ENCODE data around the gene GPS2. TPM values are rescaled to one million over a fixed set of nuclear protein-coding genes. Genes with fewer than 3 reads are reported as not detected.
A peak's percentile ranks its signal among the peaks of the same experiment; 100 is the strongest.

GPS2 gene
- total RNA-seq, 1 donor from 2014 or later: 20.5 TPM

DNA sequence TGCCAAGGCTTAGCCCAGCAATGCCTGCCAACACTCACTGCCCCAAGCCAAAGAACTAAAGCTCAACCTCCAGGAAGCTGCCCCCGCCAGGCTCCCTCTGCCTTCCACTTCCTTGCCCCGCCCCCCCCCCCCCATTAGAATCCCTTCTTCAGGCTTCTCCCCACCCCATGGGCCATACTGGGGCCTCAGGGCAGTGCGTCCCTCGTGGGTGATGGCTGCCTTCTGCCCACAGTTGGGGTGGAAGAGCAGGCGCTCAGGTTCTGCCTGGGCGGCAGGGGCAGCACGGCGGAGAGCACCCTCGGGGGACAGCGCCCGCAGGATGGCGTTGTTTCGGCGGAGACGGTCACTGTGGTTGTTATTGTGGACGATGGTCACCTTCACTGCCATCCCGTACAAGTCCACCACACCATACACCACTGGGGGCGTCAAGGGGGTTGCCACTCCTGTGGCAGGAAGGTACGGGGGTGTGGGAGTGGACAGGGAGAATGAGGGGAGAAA is 9.9 kb upstream of the GPS2 start:
- H3K36me3 ChIP-seq: no peaks in the 10 kb centered on the region
- no peak overlapping the region for H3K27ac ChIP-seq
- H3K9ac ChIP-seq: no peak overlapping the region
- no peak for DNase-seq (ENCODE audit: low spot score)
- H3K27me3 Mint-ChIP-seq (ENCODE audit: insufficient read depth, low read depth): peaks cover 13% of the 10 kb centered on the region
- no peak overlapping the region for H3K4me3 Mint-ChIP-seq
- H3K9me3 ChIP-seq (ENCODE audit: low read depth): no peaks in the 10 kb centered on the region
- no peak overlapping the region for H3K4me2 ChIP-seq
- H3K27ac Mint-ChIP-seq: no peak overlapping the region
- TF ChIP-seq EZH2 (IDR thresholded peaks at IDR 0.05): no peak
- TF ChIP-seq CTCF (IDR thresholded peaks at IDR 0.05): no peak
- no peak for TF ChIP-seq EZH2phosphoT487 (IDR thresholded peaks at IDR 0.05)
- H3K27me3 ChIP-seq: no peaks in the 10 kb centered on the region
- no peaks in the 10 kb centered on the region for H3K9me3 Mint-ChIP-seq
- peaks cover 16% of the 10 kb centered on the region for H3F3A ChIP-seq (ENCODE audit: low read depth)
- peaks cover 8% of the 10 kb centered on the region for H3K4me1 ChIP-seq
- peaks cover 17% of the 10 kb centered on the region for H3K4me1 Mint-ChIP-seq
- peaks cover 20% of the 10 kb centered on the region for H3K79me2 ChIP-seq (ENCODE audit: low read depth)
- peaks cover 20% of the 10 kb centered on the region for H3K36me3 Mint-ChIP-seq
- H2AFZ ChIP-seq (replicated peaks): no peak overlapping the region
- H4K20me1 ChIP-seq (ENCODE audit: low read depth): peaks cover 4% of the 10 kb centered on the region
- no peak overlapping the region for H3K4me3 ChIP-seq

GRCh38 chr17:7324438-7324779 is 9.2 kb upstream of the GPS2 start:
- H3K4me1 ChIP-seq: peaks cover 8% of the 10 kb centered on the region
- no peak overlapping the region for H3K27ac Mint-ChIP-seq
- H3K79me2 ChIP-seq (ENCODE audit: low read depth): peaks cover 20% of the 10 kb centered on the region
- no peak overlapping the region for H3K4me2 ChIP-seq
- peaks cover 10% of the 10 kb centered on the region for H3F3A ChIP-seq (ENCODE audit: low read depth)
- H3K9me3 ChIP-seq (ENCODE audit: low read depth): no peaks in the 10 kb centered on the region
- no peak for DNase-seq (ENCODE audit: low spot score)
- peaks cover 20% of the 10 kb centered on the region for H3K36me3 Mint-ChIP-seq
- no peak overlapping the region for H2AFZ ChIP-seq (replicated peaks)
- H4K20me1 ChIP-seq (ENCODE audit: low read depth): peaks cover 4% of the 10 kb centered on the region
- no peak overlapping the region for H3K4me3 ChIP-seq
- H3K9me3 Mint-ChIP-seq: no peaks in the 10 kb centered on the region
- no peak overlapping the region for H3K27ac ChIP-seq
- no peak overlapping the region for H3K9ac ChIP-seq
- TF ChIP-seq EZH2phosphoT487 (IDR thresholded peaks at IDR 0.05) (no peak), EZH2 (IDR thresholded peaks at IDR 0.05) (no peak), CTCF (IDR thresholded peaks at IDR 0.05) (no peak)
- peaks cover 15% of the 10 kb centered on the region for H3K4me1 Mint-ChIP-seq
- peaks cover 9% of the 10 kb centered on the region for H3K27me3 Mint-ChIP-seq (ENCODE audit: insufficient read depth, low read depth)
- no peak overlapping the region for H3K4me3 Mint-ChIP-seq
- H3K27me3 ChIP-seq: no peaks in the 10 kb centered on the region
- no peaks in the 10 kb centered on the region for H3K36me3 ChIP-seq

DNA sequence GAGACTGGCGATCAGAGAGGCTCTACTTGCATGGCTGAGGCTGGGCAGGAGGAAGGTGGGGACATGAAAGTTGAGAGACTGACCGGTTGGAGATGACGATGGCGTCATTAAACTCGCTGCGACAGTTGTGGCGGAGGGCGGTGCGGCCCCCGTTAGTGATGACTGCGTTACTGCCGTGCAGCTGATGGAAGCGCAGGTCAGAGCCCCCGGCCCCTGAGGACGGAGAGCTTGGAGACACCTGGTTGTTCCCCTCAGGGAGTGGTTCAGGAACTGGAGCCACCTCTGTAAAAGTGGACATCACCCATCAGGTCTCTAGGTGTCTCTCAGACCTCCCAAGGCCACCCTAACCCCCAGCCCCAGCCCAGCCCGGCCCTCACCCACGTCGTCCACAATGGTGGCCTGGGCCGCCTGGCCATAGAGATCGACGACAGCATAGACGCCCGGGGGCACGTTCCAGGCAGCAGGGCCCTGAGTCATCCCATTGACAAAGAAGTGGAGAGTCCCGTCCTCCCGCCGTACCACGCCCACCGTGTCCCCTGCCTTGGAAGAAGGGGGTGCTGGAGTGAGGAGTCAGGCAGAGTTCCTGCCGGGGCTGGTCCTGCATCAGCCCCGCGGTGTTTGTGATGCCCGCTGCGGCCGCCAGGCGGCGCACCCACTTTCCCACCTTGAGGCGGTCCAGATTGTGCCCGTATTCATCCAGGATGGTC is 8.7 kb upstream of the GPS2 start:
- Histone ChIP-seq H3K9me3 (ENCODE audit: low read depth) (no peaks in the 10 kb centered on the region), H3K4me1 (peaks cover 8% of the 10 kb centered on the region), H3K36me3 (no peaks in the 10 kb centered on the region), H3K27ac (no peak overlapping the region), H4K20me1 (ENCODE audit: low read depth) (peaks cover 4% of the 10 kb centered on the region), H3K4me3 (no peak overlapping the region), H2AFZ (replicated peaks) (no peak overlapping the region), H3F3A (ENCODE audit: low read depth) (peaks cover 10% of the 10 kb centered on the region), H3K4me2 (no peak overlapping the region), H3K9ac (no peak overlapping the region), H3K79me2 (ENCODE audit: low read depth) (peaks cover 20% of the 10 kb centered on the region), H3K27me3 (no peaks in the 10 kb centered on the region)
- H3K4me3 Mint-ChIP-seq: no peak overlapping the region
- H3K27me3 Mint-ChIP-seq (ENCODE audit: insufficient read depth, low read depth): peaks cover 7% of the 10 kb centered on the region
- H3K9me3 Mint-ChIP-seq: no peaks in the 10 kb centered on the region
- peak; percentile 72 for DNase-seq (ENCODE audit: low spot score)
- peaks cover 15% of the 10 kb centered on the region for H3K4me1 Mint-ChIP-seq
- H3K27ac Mint-ChIP-seq: no peak overlapping the region
- TF ChIP-seq EZH2 (IDR thresholded peaks at IDR 0.05) (no peak), EZH2phosphoT487 (IDR thresholded peaks at IDR 0.05) (no peak), CTCF (IDR thresholded peaks at IDR 0.05) (peak; percentile 90)
- H3K36me3 Mint-ChIP-seq: peaks cover 21% of the 10 kb centered on the region
